HK-2 (cell line): ENCODE measurements around the gene SLC6A5.
"Not testable (repeated sequence)": the region's sequence is repeated elsewhere in the genome, so short reads cannot be mapped to it uniquely, and the experiment has no call there.

Experiments used
- DNase-seq: peaks from one replicate; pipeline ENCODE4 v3.0.0-alpha.2; 2018; ENCODE audit not compliant: unreplicated experiment

The SLC6A5 gene

DNA sequence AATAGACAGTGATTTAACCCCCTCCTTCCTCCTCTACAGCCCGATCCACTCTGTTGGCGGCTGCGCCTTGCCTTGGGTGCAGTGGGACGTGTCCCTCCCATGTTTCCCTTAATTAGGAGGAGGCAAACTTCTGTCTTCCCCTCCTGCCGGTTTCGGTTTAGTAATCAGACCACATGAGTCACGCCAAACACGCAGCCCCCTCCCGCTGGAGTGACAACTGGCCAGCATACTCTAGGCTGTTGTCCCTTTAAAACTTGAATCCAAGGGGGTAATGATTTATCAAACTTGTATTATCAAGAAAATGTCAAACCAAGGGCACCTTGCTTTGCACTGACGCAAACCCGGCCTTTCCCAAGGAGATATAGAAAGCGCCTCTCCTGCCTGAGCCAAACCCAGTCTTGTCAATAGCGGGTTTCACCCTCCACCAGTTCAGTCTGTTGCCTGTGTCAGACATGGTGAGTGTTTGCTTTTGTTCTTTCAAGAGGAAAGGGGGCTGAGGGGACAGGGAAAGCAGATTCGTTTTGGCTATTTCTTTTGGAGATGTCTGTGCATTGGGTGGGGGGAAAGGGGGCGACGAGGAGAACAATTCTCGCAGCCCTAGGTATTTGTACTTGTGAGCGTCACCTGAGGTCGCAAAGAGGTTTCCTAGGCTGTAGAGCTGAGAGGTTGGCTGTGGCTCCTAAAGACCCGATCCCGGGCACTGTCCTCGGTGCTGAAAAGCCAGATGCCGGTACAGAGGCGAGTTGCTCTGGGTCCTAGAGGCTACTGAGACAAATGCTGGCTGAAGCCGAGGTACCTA is at the start of gene SLC6A5:
Gene SLC6A5 (plus strand): TSS at position 388 of the 799 bp plus-strand sequence. CDS start 65 bp downstream, at position 453.
- DNase-seq, result peak; percentile 38

DNA sequence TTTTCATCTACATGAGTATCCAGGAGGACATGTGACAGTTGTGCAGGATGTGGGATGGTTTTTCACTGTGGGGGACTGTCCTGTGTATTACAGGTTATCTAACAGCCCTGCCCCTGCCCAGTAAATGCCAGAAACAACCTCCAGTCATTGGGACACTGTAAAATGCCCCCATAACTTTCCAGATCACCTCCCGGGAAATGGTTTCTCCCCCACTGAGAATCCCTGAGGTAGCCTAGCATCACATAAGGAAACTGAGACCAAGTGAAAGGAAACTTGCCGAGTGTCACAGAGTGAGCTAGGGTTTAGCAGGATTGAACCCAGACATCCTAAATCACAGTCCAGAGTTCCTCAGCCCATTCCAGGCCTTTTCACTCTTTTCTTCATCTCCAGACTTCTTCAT is 48.3 kb upstream of the SLC6A5 start:
- no peak for DNase-seq

- no peak for DNase-seq
These were observed 43.6 kb upstream of the SLC6A5 start for GRCh38 chr11:20555783-20556182.

DNA sequence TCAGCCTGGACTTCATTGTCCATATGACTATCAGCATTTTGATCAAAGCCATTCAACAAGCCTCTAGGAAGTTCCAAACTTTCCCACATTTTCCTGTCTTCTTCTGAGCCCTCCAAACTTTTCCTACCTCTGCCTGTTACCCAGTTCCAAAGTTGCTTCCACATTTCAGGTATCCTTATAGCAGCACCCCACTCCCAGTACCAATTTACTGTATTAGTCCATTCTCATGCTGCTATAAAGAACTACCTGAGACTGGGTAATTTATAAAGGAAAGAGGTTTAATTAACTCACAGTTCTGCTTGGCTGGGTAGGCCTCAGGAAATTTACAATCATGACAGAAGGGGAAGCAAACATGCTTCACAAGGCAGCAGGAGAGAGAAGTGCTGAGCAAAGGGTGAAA is 43.0 kb upstream of the SLC6A5 start:
- DNase-seq, result not testable (repeated sequence)

DNA sequence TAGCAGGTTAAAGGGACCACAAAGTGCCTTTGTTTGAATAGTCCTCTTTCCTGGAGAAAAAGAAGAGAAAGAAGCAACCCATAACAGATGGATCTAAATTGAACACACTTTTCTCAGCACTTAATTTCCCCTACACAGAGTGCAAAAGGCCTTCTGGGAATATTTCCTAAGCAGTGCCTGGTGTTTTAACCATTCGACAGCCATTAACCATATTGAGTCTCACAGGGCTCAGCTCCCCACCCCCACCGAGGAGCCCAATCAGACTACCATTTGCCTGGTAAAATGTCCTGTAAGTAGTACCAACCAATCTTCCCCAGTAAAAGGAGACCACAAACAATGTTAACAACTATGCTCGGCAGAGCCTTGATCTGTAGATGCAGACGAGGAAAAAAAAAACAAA is 40.7 kb upstream of the SLC6A5 start:
- DNase-seq, result no peak

- DNase-seq, result no peak
These were observed 39.7 kb upstream of the SLC6A5 start for GRCh38 chr11:20559523-20560300.

DNA sequence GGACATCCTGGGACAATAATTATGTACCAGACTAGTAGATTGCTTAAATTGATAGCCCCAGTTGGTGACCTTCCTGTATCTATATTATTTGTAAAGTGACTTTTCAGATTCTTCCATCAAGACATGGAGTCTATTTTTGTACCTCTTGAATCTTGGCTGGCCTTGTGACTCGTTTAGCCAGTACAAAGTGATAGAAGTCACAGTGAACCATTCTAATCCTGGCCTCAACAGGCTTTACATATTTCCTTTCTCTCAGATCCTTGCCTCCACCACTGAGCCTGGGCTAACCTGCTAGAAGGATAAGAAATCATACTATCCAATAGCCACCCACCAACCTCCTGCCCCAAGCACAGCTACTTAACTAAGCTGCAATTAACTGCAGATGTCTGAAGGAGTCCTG is 37.5 kb upstream of the SLC6A5 start:
- DNase-seq, result no peak

DNA sequence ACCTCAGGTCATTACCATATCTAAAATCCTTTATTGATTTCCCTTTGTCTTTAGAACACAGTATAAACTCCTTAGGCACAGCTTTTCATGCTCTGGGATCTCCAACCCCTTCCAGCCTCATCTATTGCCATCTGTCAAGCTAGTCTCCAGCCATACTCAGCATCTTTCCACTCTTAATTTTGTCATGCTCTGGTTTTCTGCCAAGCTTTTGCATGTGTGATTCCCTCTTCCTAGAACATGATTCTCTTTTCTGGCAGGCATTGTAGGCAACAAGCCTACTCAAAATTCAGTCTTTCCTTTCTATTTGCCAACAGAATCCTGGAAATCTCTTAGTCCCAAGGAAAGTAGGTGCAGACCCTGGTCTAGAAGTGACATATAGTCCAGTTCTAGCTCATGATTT is 35.5 kb upstream of the SLC6A5 start:
- DNase-seq, result no peak

DNA sequence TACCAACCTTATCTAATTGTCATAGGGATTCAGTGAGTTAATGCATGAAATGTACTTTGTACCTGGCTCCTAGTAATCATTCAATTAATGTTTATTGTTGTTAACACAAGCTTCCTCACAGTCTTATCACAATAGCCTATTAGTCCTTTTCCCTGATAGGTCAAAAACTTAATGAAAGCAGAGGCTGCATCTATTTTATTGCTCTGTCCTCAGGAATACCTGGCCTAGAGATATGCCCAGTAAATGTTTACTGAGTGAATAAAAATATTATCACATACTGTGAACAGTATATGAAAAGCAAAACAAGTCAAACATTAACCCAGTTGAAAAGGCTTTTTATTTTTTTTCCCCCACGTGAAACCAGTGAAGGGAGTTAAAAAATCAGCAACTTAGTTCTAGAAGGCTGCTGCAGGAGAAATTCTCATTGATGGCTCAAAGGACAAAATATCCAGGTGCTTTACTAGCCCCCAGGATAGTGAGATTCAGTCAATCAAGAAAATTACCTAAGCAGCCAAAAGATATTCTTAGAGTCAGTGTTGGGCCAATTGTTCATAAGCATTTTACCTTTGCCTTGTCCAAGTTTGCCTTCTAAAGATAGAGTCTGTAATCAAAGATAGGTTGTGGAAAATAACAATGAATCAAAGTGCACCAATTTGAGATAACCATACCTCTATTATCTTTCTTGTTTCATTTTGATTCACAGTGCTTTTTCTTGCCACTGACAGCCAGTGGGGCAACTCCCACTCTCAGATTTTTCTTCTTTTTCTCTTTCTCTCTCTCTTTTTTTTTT is 34.4 kb upstream of the SLC6A5 start:
- DNase-seq, result no peak

DNA sequence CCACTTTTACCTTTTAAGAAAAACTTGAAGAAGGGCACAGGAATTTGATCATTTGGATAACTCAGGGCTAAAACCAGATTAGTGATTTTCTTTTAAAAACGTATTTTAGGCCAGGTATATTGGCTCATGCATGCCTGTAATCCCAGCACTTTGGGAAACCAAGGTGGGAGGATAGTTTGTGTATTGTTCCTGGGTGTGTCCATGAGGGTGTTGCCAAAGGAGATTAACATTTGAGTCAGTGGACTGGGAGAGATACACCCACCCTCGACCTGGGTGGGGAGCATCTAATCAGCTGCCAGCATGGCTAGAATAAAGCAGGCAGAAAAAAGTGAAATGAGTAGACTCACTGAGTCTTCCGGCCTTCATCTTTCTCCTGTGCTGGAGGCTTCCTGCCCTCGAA is 33.3 kb upstream of the SLC6A5 start:
- DNase-seq, result not testable (repeated sequence)

GRCh38 chr11:20566591-20567434 is 32.6 kb upstream of the SLC6A5 start:
- DNase-seq, result no peak

- not testable (repeated sequence) for DNase-seq
These were observed 19.7 kb upstream of the SLC6A5 start for GRCh38 chr11:20579725-20580124.

DNA sequence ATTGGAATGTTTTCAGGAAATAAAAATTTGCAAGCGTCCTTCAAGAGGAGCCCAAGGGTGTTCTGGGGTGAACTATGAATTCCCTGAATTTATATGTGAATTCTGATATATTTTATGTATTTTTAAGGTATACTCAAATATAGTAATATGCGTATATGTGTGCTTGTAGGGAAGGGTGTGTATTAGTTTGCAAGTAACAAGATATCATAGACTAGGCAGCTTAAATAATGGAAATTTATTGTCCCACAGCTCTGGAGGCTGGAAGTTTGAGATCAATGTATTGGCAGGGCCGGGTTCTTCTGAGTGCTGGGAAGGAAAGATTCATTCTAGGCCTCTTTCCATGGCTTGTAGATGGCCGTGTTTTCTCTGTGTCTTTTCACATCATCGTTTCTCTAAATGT is 16.2 kb upstream of the SLC6A5 start:
- DNase-seq, result no peak

DNA sequence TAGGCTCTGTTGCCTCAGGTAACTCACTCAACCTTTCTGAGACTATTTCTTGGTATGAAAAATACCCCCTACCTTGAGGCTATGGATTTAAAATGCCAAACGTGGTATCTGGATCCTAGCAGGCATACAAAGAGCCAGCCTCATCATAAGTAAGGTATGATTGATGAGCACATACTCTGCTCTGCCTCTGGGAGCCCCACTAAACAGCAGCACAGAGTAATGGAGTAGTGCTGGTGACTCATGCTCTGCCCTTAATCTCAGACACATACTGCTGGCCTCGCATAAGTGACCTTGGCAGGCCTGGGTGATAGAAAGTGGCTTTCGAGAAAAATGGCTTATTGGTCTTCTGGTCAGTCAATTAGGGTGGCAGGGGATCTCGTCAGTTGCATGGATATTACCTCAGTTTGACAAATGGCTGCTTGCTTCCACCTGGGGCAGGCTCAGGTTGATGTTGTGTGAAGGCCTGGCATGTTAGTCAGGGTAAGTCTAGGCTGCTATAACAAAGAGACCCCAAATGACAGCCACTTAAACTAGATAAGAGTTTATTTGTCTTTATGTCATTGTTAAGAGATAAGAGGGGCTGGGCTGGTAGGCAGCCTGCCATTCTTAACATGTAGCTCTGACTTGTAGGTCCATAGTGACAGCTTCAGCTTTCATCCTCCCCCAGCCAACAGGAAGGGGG is 15.2 kb upstream of the SLC6A5 start:
- DNase-seq, result no peak

GRCh38 chr11:20589796-20590195 is 9.6 kb upstream of the SLC6A5 start:
- no peak for DNase-seq

GRCh38 chr11:20590381-20590780 is 9.0 kb upstream of the SLC6A5 start:
- DNase-seq, result no peak

- no peak for DNase-seq
These were observed 6.7 kb upstream of the SLC6A5 start for GRCh38 chr11:20592741-20593140.

GRCh38 chr11:20594274-20595061 is 4.9 kb upstream of the SLC6A5 start:
- no peak for DNase-seq

DNA sequence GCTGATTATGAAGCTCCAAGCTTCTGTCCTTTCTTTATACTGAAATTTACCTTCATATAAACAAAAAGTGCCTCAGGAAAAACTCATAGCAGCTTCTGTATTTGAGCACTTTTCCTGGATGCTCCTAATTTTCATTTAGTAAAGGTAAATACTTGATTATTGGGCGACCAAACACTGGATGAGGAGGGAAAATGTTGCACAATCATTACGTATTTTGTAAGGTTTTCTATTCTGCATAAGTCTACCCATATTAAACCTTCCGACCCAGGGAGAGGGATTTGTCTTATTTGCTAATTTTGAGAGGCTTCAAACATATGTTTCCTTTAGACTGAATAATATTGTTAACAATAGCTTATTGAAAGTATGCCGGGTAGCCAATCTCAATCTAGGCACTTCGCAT is 4.3 kb upstream of the SLC6A5 start:
- DNase-seq, result no peak
